Measurements from ENCODE around the gene CLRN3.

Gene CLRN3

GRCh38 chr10:127892743-127893142 is at the start of gene CLRN3:
CLRN3 (minus strand) TSS chr10:127892941; CDS start chr10:127892784, 157 bp downstream.
- no peak for ATAC-seq
- DNase-seq = no peak

GRCh38 chr10:127940866-127941640 is 48.3 kb upstream of the CLRN3 start:
- DNase-seq (no peak), ATAC-seq (no peak)

GRCh38 chr10:127939786-127940330 is 47.1 kb upstream of the CLRN3 start:
- no peak for DNase-seq
- ATAC-seq = no peak

- ATAC-seq = no peak
- no peak for DNase-seq
Observed at GRCh38 chr10:127937915-127938463, 45.2 kb upstream of the CLRN3 start.

GRCh38 chr10:127937069-127937468 is 44.3 kb upstream of the CLRN3 start:
- ATAC-seq (no peak), DNase-seq (no peak)

- no peak for ATAC-seq
- DNase-seq = no peak
Observed at GRCh38 chr10:127935071-127935561, 42.4 kb upstream of the CLRN3 start.

- ATAC-seq = no peak
- DNase-seq = no peak
Observed at GRCh38 chr10:127934383-127934782, 41.6 kb upstream of the CLRN3 start.

- ATAC-seq = no peak
Observed at GRCh38 chr10:127933271-127933670, 40.5 kb upstream of the CLRN3 start.

GRCh38 chr10:127932521-127933270 is 40.0 kb upstream of the CLRN3 start:
- DNase-seq = no peak
- ATAC-seq = no peak

More at GRCh38 chr10:127933271-127933670, 40.5 kb upstream of the CLRN3 start:
- DNase-seq = no peak

- DNase-seq (no peak), ATAC-seq (no peak)
Observed at GRCh38 chr10:127928021-127928806, 35.5 kb upstream of the CLRN3 start.

GRCh38 chr10:127926455-127926854 is 33.7 kb upstream of the CLRN3 start:
- ATAC-seq (no peak), DNase-seq (no peak)

GRCh38 chr10:127925471-127926207 is 32.9 kb upstream of the CLRN3 start:
- DNase-seq (no peak), ATAC-seq (no peak)

GRCh38 chr10:127923646-127924045 is 30.9 kb upstream of the CLRN3 start:
- ATAC-seq = no peak
- DNase-seq = no peak

- ATAC-seq = no peak
- DNase-seq = no peak
Observed at GRCh38 chr10:127922675-127923366, 30.1 kb upstream of the CLRN3 start.

- ATAC-seq = no peak
- DNase-seq = no peak
Observed at GRCh38 chr10:127922206-127922605, 29.5 kb upstream of the CLRN3 start.

- ATAC-seq (no peak), DNase-seq (no peak)
Observed at GRCh38 chr10:127921753-127922145, 29.0 kb upstream of the CLRN3 start.

GRCh38 chr10:127921075-127921752 is 28.5 kb upstream of the CLRN3 start:
- no peak for DNase-seq
- no peak for ATAC-seq

- DNase-seq (no peak), ATAC-seq (peak; percentile 22)
Observed at GRCh38 chr10:127920306-127921074, 27.7 kb upstream of the CLRN3 start.
